Measurements from ENCODE around the gene ZNF644. TPM values are rescaled to one million over a fixed set of nuclear protein-coding genes. Genes with fewer than 3 reads are reported as not detected.
A peak's percentile ranks its signal among the peaks of the same experiment; 100 is the strongest.

Gene ZNF644
- total RNA-seq, 1 experiment from 2014 or later, result 46.2 TPM

GRCh38 chr1:91026320-91026719, 4.5 kb upstream of the ZNF644 start:
- ChIA-PET POLR2A (no interaction called here), CTCF (interaction anchor here (0.7 to 1.1 kb wide), 6 partner anchors 18 to 360 kb away, joined by 3 to 4 read pairs (median 3); no protein-coding TSS in a partner anchor)
- TF ChIP-seq CTCF (IDR thresholded peaks at IDR 0.05; ENCODE audit: unreplicated experiment), result no peak
- no peaks in the 10 kb centered on the region for H3K9me3 Mint-ChIP-seq (ENCODE audit: unreplicated experiment)
- no peak overlapping the region for H3K4me3 Mint-ChIP-seq (ENCODE audit: unreplicated experiment)
- no peak for DNase-seq (ENCODE audit: unreplicated experiment)
- H3K36me3 Mint-ChIP-seq (ENCODE audit: insufficient read depth, unreplicated experiment), result no peaks in the 10 kb centered on the region
- peaks cover 9% of the 10 kb centered on the region for H3K27me3 Mint-ChIP-seq (ENCODE audit: insufficient read depth, unreplicated experiment)
- H3K4me1 Mint-ChIP-seq (ENCODE audit: insufficient read depth, unreplicated experiment), result no peaks in the 10 kb centered on the region
- no peak overlapping the region for H3K27ac Mint-ChIP-seq (ENCODE audit: low read depth, unreplicated experiment)
- intact Hi-C loops (cut with micrococcal nuclease), result loop anchor here (5.0 to 10.0 kb wide), 3 partner anchors 304 to 902 kb away; no protein-coding TSS in a partner anchor
- BruUV-seq (replicated peaks), result no TSS peak

- ChIA-PET POLR2A (no interaction called here), CTCF (no interaction called here)
- Mint-ChIP-seq H3K9me3 (ENCODE audit: unreplicated experiment) (no peaks in the 10 kb centered on the region), H3K36me3 (ENCODE audit: insufficient read depth, unreplicated experiment) (peaks cover 3% of the 10 kb centered on the region), H3K27me3 (ENCODE audit: insufficient read depth, unreplicated experiment) (no peaks in the 10 kb centered on the region), H3K4me3 (ENCODE audit: unreplicated experiment) (no peak overlapping the region), H3K27ac (ENCODE audit: low read depth, unreplicated experiment) (no peak overlapping the region), H3K4me1 (ENCODE audit: insufficient read depth, unreplicated experiment) (no peaks in the 10 kb centered on the region)
- BruUV-seq (replicated peaks), result no TSS peak
- no peak for TF ChIP-seq CTCF (IDR thresholded peaks at IDR 0.05; ENCODE audit: unreplicated experiment)
- no peak for DNase-seq (ENCODE audit: unreplicated experiment)
- intact Hi-C loops (cut with micrococcal nuclease), result loop anchor here (5.0 to 10.0 kb wide), 3 partner anchors 302 to 900 kb away; no protein-coding TSS in a partner anchor
These were observed 2.8 kb upstream of the ZNF644 start for GRCh38 chr1:91024481-91025119.

DNA sequence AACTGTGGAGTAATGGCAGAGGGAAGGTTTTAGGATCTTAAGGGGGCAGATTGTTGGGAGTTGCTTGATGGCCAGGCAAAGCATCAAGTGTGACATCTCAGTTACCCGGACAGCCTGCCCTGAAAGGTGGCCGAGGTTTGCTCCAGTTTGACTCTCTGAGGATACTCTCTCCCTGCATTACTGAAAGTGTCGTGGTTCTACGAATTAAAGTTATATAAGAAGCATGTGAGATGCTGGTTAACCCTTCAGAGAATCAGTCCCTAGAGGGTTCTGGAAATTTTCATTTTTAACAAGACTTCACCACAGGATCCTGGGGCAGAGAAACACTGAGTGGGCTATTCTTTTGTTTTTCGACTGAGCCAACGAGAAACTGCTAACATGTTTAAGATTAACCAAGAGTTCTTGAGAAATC, 689 bp upstream of the ZNF644 start:
- no peak for DNase-seq (ENCODE audit: unreplicated experiment)
- ChIA-PET POLR2A (interaction anchor here (0.6 to 3.0 kb wide), 11 partner anchors 10 to 1051 kb away, joined by 3 to 11 read pairs (median 3); no protein-coding TSS in a partner anchor), CTCF (interaction anchor here (0.6 kb wide), 1 partner anchor 19 kb away, joined by 3 read pairs; no protein-coding TSS in a partner anchor)
- no peak for TF ChIP-seq CTCF (IDR thresholded peaks at IDR 0.05; ENCODE audit: unreplicated experiment)
- peak overlapping the region; percentile 100 for H3K27ac Mint-ChIP-seq (ENCODE audit: low read depth, unreplicated experiment)
- peaks cover 12% of the 10 kb centered on the region for H3K36me3 Mint-ChIP-seq (ENCODE audit: insufficient read depth, unreplicated experiment)
- H3K27me3 Mint-ChIP-seq (ENCODE audit: insufficient read depth, unreplicated experiment), result no peaks in the 10 kb centered on the region
- peak overlapping the region; percentile 89 for H3K4me3 Mint-ChIP-seq (ENCODE audit: unreplicated experiment)
- H3K9me3 Mint-ChIP-seq (ENCODE audit: unreplicated experiment), result no peaks in the 10 kb centered on the region
- H3K4me1 Mint-ChIP-seq (ENCODE audit: insufficient read depth, unreplicated experiment), result peaks cover 10% of the 10 kb centered on the region
- intact Hi-C loops (cut with micrococcal nuclease), result loop anchor here (10.0 kb wide), 2 partner anchors 438 to 898 kb away; no protein-coding TSS in a partner anchor
- BruUV-seq (replicated peaks), result no TSS peak

DNA sequence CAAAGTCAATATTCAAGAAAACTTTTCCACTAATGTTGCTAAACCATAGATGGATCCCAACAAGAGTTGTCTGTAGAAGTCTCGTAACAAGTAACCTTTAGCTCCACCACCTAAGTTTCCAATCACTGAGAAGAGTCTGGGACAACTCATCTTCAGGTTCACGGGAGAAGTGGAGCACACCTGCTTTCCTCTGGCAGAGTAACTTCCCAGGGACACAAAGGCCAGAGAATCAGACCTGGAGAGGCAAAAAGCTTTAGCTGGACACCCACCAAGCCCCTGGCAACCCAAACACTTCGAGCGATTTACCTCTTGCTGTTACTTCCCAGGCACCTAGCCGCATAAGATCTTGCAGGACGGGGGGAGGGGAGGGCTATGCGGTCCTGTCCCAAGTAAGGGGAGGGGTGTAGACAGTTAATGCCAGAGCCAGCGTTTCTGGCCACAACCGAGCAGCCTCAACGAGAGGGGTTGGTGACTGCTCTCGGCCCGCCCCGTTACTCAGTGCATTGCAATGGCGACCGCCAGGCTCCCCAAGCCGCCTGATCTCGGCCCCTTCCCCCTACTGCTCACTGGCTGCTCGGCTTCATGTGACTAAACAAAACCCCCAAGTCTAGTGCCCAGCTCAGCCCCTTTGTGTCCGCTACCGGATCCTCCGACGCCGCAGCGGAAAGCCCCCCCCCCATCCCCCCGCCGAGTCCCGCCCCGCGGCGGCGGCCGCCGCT, 709 bp downstream of the ZNF644 start:
- ChIA-PET POLR2A (interaction anchor here (0.5 to 3.0 kb wide), 14 partner anchors 9 to 888 kb away, joined by 3 to 11 read pairs (median 3); no protein-coding TSS in a partner anchor), CTCF (interaction anchor here (0.9 to 1.5 kb wide), 3 partner anchors 9 to 442 kb away, joined by 3 to 4 read pairs (median 4); no protein-coding TSS in a partner anchor)
- Mint-ChIP-seq H3K9me3 (ENCODE audit: unreplicated experiment) (no peaks in the 10 kb centered on the region), H3K4me1 (ENCODE audit: insufficient read depth, unreplicated experiment) (peaks cover 13% of the 10 kb centered on the region), H3K27ac (ENCODE audit: low read depth, unreplicated experiment) (peak overlapping the region; percentile 100), H3K4me3 (ENCODE audit: unreplicated experiment) (peak overlapping the region; percentile 89), H3K36me3 (ENCODE audit: insufficient read depth, unreplicated experiment) (peaks cover 12% of the 10 kb centered on the region), H3K27me3 (ENCODE audit: insufficient read depth, unreplicated experiment) (no peaks in the 10 kb centered on the region)
- TF ChIP-seq CTCF (IDR thresholded peaks at IDR 0.05; ENCODE audit: unreplicated experiment), result no peak
- intact Hi-C loops (cut with micrococcal nuclease), result loop anchor here (10.0 kb wide), 2 partner anchors 436 to 896 kb away; no protein-coding TSS in a partner anchor
- no TSS peak for BruUV-seq (replicated peaks)
- DNase-seq (ENCODE audit: unreplicated experiment), result peak; percentile 65

All from MCF 10A (cell line).